GM18907 (cell line): ENCODE results near the gene DGCR8.
"Not testable (repeated sequence)": the region's sequence is repeated elsewhere in the genome, so short reads cannot be mapped to it uniquely, and the experiment has no call there.

Experiments
- ATAC-seq: cut with Tn5 transposase; IDR thresholded peaks from one replicate; pipeline ENCODE4 v1.9.1; 2021; ENCODE audit warnings: mild to moderate bottlenecking, moderate library complexity; ENCODE audit not compliant: unreplicated experiment

Gene DGCR8

GRCh38 chr22:20149257-20150250 lies 69.5 kb downstream of the DGCR8 start:
- no peak for ATAC-seq

GRCh38 chr22:20150381-20151275 lies 70.6 kb downstream of the DGCR8 start, which contains the start of gene CCDC188:
Gene CCDC188 (minus strand): TSS chr22:20151055. CDS start chr22:20150986, 69 bp downstream.
- ATAC-seq = no peak

- ATAC-seq = no peak
These were observed 71.2 kb downstream of the DGCR8 start for GRCh38 chr22:20151276-20151588.

GRCh38 chr22:20152464-20152890 lies 72.4 kb downstream of the DGCR8 start:
- ATAC-seq = no peak

- no peak for ATAC-seq
These were observed 73.9 kb downstream of the DGCR8 start for GRCh38 chr22:20153945-20154344.

- ATAC-seq = no peak
These were observed 74.7 kb downstream of the DGCR8 start for GRCh38 chr22:20154602-20155187.

GRCh38 chr22:20155330-20156041 lies 75.4 kb downstream of the DGCR8 start:
- ATAC-seq = no peak

GRCh38 chr22:20156042-20156389 lies 76.0 kb downstream of the DGCR8 start:
- ATAC-seq = no peak

- ATAC-seq = no peak
These were observed 76.8 kb downstream of the DGCR8 start for GRCh38 chr22:20156611-20157429.

- ATAC-seq = no peak
These were observed 77.6 kb downstream of the DGCR8 start for GRCh38 chr22:20157430-20158183.

GRCh38 chr22:20158391-20159036 lies 78.5 kb downstream of the DGCR8 start:
- no peak for ATAC-seq

- no peak for ATAC-seq
These were observed 79.0 kb downstream of the DGCR8 start for GRCh38 chr22:20159076-20159475.

GRCh38 chr22:20159531-20159930 lies 79.5 kb downstream of the DGCR8 start:
- not testable (repeated sequence) for ATAC-seq

- ATAC-seq = no peak
These were observed 80.0 kb downstream of the DGCR8 start for GRCh38 chr22:20160041-20160440.
